Mesothelial cell of epicardium (in vitro differentiated cells): Measurements from ENCODE around the gene TUBG2. TPM values are rescaled to one million over a fixed set of nuclear protein-coding genes. Genes with fewer than 3 reads are reported as not detected.

Experiments used
- DNase-seq, 2 experiments: peaks; one replicate each; pipeline ENCODE4 v3.0.0; 2021; ENCODE audit warnings: low spot score in 2 of 2; ENCODE audit not compliant: unreplicated experiment in 2 of 2
- H3K27ac Mint-ChIP-seq: 2 replicates; pipeline ENCODE4 v1.8.0; 2021; ENCODE audit warnings: mixed read lengths
- H3K27me3 Mint-ChIP-seq: 2 replicates; pipeline ENCODE4 v1.8.0; 2021; ENCODE audit warnings: low read depth, mixed read lengths
- H3K36me3 Mint-ChIP-seq: 2 replicates; pipeline ENCODE4 v1.8.0; 2021; ENCODE audit warnings: mixed read lengths
- H3K4me1 Mint-ChIP-seq: 2 replicates; pipeline ENCODE4 v1.8.0; 2021; ENCODE audit warnings: mixed read lengths
- H3K4me3 Mint-ChIP-seq: 2 replicates; pipeline ENCODE4 v1.8.0; 2021; ENCODE audit warnings: mild to moderate bottlenecking, moderate library complexity, mixed read lengths
- H3K9me3 Mint-ChIP-seq: 2 replicates; pipeline ENCODE4 v1.8.0; 2021; ENCODE audit warnings: mixed read lengths
- total RNA-seq: library from RNA; stranded (reverse); gene quantifications from 3 replicates; pipeline ENCODE4 v1.2.1, GENCODE V29; 2021
- TF ChIP-seq, protein P1 (sequence below): fragments of 200-600 bp; sonication (generic); IDR thresholded peaks from one replicate; pipeline ENCODE4 v1.5.0; 2021; ENCODE audit warnings: antibody characterized with exemption; ENCODE audit not compliant: unreplicated experiment

Gene TUBG2
- total RNA-seq, 1 donor from 2014 or later, result 33.4 TPM

DNA sequence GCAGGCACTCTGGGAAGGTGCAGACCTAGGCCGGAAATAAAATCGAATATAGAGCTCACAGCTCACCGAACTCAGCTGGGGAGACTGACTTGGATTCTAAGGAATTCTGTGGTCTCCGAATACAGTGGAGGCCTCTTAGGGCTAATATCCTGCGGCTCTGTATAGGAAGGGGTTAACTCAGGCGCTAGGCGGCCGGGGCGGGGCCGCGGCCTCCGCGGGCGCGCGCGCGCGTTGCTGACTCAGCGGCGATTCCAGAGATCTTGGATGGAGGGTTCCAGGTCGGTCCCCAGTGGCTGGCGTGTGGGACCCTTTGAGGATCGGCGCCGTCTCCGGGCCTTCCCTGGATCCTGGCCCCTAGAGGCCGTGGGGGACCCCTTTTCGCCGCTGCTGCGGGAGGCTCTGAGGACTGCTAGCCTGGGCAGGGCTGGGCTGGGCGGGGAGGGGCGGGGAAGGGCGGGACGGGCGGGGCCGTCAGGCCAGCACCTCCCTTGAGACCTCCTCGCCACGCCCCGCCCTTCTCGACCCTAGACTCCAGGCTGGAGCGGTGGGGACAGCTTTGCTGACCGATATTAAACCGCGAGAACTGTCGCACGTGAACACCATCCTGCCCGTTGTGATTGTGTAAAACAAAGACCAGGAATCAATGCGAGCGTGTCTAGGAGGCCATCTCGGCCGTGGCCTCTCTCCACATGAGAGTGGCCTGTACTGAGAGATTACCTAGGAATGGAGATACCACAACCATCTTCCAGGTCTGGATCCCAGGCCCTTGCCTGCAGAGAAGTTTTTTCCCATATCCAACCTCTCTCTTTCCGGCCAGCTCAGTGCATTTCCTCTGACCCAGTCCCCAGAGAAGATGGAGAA is 19.1 kb downstream of the TUBG2 start:
- Mint-ChIP-seq H3K4me3 (peak overlapping the region; percentile 86), H3K4me1 (peaks cover 48% of the 10 kb centered on the region), H3K27me3 (peaks cover 3% of the 10 kb centered on the region), H3K9me3 (no peaks in the 10 kb centered on the region), H3K36me3 (no peaks in the 10 kb centered on the region), H3K27ac (peak overlapping the region; percentile 95)
- TF ChIP-seq, protein P1, sequence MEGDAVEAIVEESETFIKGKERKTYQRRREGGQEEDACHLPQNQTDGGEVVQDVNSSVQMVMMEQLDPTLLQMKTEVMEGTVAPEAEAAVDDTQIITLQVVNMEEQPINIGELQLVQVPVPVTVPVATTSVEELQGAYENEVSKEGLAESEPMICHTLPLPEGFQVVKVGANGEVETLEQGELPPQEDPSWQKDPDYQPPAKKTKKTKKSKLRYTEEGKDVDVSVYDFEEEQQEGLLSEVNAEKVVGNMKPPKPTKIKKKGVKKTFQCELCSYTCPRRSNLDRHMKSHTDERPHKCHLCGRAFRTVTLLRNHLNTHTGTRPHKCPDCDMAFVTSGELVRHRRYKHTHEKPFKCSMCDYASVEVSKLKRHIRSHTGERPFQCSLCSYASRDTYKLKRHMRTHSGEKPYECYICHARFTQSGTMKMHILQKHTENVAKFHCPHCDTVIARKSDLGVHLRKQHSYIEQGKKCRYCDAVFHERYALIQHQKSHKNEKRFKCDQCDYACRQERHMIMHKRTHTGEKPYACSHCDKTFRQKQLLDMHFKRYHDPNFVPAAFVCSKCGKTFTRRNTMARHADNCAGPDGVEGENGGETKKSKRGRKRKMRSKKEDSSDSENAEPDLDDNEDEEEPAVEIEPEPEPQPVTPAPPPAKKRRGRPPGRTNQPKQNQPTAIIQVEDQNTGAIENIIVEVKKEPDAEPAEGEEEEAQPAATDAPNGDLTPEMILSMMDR, result no peak
- peak; percentile 61 to 82 for DNase-seq

DNA sequence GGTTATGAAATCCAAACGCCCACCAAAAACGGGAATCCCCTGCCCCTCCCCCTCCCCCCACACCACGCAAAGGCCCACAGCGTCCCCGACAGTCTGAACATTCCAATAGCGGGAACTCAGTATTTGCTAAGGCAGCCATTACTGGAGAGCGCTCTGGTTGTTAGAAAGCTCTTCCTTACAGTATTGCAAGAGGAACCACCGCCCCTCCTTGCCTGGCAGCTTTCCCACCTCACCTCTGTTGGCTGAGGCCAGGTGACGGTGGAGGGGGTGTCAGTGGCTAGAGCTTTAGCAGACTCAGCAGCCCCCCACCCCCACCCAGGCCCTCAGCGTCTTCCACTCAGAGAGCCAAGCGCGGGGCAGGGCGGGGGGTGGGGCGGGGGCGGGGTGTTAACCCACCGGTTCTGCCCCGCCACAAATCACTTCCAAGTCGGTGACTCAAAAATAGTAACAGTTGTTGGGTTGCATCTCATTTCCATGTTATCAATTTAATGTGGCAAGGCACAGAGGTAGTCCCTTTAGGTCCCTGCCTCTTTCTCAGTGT is 19.9 kb downstream of the TUBG2 start:
- TF ChIP-seq, protein P1, result no peak
- Mint-ChIP-seq H3K27ac (peak overlapping the region; percentile 97), H3K27me3 (peaks cover 10% of the 10 kb centered on the region), H3K4me3 (peak overlapping the region; percentile 86), H3K4me1 (peaks cover 51% of the 10 kb centered on the region), H3K9me3 (no peaks in the 10 kb centered on the region), H3K36me3 (no peaks in the 10 kb centered on the region)
- DNase-seq, result peak in 1 of 2 experiments; percentile 69

GRCh38 chr17:42679492-42680330 is 20.6 kb downstream of the TUBG2 start:
- H3K36me3 Mint-ChIP-seq, result peaks cover 3% of the 10 kb centered on the region
- H3K27ac Mint-ChIP-seq, result peak overlapping the region; percentile 97
- DNase-seq, result peak; percentile 71 to 86
- H3K27me3 Mint-ChIP-seq, result peaks cover 14% of the 10 kb centered on the region
- TF ChIP-seq, protein P1, result peak; percentile 92
- H3K4me3 Mint-ChIP-seq, result peak overlapping the region; percentile 64
- H3K9me3 Mint-ChIP-seq, result no peaks in the 10 kb centered on the region
- peaks cover 45% of the 10 kb centered on the region for H3K4me1 Mint-ChIP-seq

- H3K27ac Mint-ChIP-seq, result peak overlapping the region; percentile 30
- peak overlapping the region; percentile 64 for H3K4me3 Mint-ChIP-seq
- H3K4me1 Mint-ChIP-seq, result peaks cover 39% of the 10 kb centered on the region
- peaks cover 6% of the 10 kb centered on the region for H3K36me3 Mint-ChIP-seq
- peaks cover 14% of the 10 kb centered on the region for H3K27me3 Mint-ChIP-seq
- DNase-seq, result no peak
- TF ChIP-seq, protein P1, result no peak
- no peaks in the 10 kb centered on the region for H3K9me3 Mint-ChIP-seq
Observed at GRCh38 chr17:42680331-42680808, 21.3 kb downstream of the TUBG2 start.

- Mint-ChIP-seq H3K27me3 (peaks cover 14% of the 10 kb centered on the region), H3K4me3 (peak within 1 kb of the TSS; percentile 67), H3K9me3 (no peaks in the 10 kb centered on the region), H3K36me3 (peaks cover 12% of the 10 kb centered on the region), H3K4me1 (peaks cover 39% of the 10 kb centered on the region), H3K27ac (peak within 1 kb of the TSS; percentile 90)
- TF ChIP-seq, protein P1, result no peak
- peak in 1 of 2 experiments; percentile 75 for DNase-seq
Observed at GRCh38 chr17:42681976-42682721, 23.1 kb downstream of the TUBG2 start, which contains the start of gene CNTNAP1. Gene CNTNAP1 (plus strand): TSS chr17:42682531. CDS start chr17:42682830, 299 bp downstream.
